GM12874 (cell line): ENCODE measurements around the gene PLEKHM3.

ENCODE experiments used
- TF ChIP-seq, protein P1 (sequence below): IDR thresholded peaks from 2 replicates; pipeline ENCODE4 v1.5.1; 2011; ENCODE audit warnings: low read depth, mild to moderate bottlenecking, control low read depth, low read length, moderate library complexity; ENCODE audit not compliant: insufficient read depth

Gene PLEKHM3, protein sequence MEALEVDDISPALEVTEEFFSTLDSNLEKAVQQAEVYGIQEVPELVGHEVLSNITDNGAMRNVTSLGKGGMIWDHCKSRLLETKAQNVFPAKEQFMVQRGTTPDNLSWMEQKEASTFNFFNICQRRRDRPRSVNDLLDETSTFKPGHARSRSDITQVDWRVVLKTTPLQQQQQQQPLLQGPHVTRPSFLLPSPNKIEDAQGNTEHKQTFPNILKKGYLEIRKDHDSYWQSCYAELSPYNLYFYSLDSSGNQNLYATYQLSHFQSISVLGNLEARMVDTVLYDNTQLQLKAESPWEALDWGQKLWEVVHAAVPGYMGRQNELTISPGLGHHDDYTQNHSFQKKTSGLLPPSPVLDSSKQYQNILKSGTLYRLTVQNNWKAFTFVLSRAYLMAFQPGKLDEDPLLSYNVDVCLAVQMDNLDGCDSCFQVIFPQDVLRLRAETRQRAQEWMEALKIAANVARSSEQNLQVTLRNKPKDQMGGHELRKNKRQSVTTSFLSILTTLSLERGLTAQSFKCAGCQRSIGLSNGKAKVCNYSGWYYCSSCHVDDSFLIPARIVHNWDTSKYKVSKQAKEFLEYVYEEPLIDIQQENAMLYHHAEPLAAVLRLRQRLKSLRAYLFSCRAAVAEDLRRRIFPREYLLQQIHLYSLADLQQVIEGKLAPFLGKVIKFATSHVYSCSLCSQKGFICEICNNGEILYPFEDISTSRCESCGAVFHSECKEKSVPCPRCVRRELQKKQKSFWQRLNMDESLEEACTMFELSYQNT

DNA sequence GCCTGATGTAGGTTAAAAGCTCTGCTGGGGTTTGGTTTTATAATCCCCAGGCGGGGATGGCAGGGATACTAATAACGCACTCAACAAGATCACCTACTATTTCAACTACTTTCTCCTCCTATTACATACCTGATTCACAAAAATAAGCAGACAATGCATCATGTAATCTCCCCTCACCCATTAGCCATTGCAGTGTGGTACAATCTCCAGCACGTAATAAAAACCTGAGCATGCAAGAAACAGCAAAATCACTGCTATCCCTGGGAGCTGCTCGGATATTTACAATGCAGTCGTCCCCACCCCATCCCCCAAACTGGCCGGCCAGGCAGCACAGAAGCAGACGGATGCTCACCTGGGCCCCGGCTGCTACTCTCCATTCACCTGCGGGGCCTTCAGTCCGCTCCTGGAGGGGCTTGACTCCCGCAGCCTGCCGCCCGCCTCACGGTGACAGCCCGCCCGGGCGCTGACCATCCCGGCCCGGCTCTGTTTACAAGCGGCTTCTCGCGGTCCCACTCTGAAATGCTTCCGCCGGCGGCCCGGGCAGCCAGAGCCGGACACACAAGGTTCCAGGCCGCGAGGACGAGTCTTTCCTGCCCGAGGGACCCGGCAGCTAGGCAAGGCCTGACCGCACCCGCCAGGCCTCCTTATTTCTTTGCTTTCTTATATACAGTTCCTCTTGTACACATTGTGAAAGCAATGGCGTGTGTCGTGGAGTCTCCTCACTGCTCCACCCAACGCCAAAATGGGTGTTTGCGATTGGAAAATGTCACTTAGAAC lies at the start of gene PLEKHM3:
Gene PLEKHM3 (minus strand): TSS at position 491 of the 777 bp plus-strand sequence. CDS start 23,888 bp downstream, outside the sequence.
- TF ChIP-seq, protein P1, sequence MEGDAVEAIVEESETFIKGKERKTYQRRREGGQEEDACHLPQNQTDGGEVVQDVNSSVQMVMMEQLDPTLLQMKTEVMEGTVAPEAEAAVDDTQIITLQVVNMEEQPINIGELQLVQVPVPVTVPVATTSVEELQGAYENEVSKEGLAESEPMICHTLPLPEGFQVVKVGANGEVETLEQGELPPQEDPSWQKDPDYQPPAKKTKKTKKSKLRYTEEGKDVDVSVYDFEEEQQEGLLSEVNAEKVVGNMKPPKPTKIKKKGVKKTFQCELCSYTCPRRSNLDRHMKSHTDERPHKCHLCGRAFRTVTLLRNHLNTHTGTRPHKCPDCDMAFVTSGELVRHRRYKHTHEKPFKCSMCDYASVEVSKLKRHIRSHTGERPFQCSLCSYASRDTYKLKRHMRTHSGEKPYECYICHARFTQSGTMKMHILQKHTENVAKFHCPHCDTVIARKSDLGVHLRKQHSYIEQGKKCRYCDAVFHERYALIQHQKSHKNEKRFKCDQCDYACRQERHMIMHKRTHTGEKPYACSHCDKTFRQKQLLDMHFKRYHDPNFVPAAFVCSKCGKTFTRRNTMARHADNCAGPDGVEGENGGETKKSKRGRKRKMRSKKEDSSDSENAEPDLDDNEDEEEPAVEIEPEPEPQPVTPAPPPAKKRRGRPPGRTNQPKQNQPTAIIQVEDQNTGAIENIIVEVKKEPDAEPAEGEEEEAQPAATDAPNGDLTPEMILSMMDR, result no peak

DNA sequence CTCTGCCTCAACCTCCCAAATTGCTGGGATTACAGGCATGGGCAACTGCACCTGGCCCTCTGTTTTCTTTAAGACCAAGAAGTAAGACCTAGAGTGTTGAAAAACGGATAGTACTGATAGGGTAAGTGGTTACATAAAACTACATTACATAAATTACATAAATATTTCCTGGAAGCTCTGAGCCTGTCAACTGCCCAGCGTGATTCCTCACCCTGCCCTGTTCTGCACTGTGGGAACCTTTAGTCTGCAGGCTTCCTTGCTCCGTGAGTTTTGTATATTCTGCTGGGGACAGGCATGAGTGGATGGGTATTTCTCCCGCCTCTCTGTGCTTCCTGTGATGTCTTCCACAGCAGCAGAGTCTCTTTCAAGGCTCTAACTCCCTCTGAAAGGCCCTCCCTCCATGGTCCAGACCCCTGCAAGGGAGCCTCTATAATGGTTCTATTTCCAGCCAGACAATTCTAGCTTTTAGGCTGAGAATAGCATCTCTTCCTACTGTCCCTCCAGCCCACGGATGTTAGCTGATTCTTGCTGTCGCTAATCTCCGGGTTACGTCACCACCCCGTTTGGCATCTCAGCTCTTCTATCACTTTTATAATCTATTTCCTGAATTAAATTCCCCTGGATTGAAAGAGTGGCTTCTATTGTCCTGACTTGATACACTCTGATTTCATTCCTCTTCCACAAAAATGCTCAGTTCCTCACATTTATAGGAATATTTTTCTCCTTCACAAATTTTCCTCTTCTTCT lies 49.5 kb upstream of the PLEKHM3 start:
- TF ChIP-seq, protein P1, result no peak

DNA sequence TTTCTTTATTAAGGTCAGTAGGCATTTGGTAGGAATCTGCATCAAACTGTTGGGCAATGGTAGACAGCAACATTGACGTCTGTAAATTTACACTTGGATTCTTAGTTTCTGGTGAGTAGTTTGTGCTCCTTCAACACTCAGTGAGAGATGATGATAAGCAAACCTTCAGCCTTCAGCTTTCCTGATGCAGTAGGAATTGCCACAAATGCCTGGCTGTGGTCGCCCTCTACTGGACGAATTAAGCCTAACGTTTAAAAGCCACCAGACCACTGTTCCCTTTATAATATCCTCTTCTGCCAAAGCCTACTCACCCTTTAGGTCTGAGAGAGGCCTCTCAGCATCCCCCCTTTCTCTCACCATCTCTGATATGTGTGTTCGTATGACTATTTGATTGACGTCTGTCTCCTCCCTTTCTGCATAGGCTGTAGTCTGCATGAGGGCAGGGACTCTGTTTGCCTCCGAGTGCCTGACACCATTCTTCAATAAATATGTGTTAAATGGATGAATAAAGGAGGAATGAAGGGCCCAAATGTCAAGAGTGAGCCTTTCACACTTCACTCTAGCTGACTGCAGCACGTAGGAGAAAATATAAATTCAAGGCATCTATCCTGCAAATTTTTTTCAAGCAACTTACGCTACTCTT lies 47.0 kb upstream of the PLEKHM3 start:
- TF ChIP-seq, protein P1, result peak; percentile 82

DNA sequence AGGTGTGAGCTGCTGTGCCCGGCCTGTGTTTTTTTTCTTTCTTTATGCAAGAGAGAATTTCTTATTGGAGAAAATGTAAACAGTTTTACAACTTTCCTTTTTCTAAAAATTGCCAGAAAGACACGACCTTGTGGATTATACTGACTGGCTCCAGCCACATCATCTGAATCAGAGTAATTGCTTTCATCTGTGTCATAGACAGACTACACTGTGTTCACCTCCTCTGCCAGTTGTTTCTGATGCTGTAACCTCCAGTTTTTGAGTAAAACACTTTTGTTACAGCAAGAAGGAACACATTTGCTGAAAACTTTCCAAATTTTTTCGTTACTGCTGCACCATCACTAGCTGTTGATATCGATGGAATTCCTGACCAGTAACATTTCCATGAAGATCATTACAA lies 43.9 kb upstream of the PLEKHM3 start:
- TF ChIP-seq, protein P1, result no peak

DNA sequence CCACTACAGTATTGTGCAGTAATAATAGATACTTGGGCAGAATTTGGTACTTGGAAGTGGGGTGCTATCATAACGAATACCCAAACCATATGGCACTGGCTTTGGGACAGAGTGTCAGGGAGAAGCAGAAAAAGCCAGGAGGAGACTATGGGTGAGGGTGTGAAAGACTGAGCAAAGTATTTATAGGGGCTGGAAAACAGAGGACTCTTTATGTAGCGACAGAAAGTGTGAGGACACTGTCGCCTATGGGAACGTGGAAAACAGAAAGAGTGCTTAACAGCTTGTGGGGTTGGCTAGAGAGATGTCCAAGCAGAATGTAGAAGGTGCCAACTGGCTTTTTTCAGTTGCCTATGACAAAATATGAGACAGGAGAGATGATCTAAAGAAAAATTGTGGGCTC lies 40.7 kb upstream of the PLEKHM3 start:
- TF ChIP-seq, protein P1, result no peak

DNA sequence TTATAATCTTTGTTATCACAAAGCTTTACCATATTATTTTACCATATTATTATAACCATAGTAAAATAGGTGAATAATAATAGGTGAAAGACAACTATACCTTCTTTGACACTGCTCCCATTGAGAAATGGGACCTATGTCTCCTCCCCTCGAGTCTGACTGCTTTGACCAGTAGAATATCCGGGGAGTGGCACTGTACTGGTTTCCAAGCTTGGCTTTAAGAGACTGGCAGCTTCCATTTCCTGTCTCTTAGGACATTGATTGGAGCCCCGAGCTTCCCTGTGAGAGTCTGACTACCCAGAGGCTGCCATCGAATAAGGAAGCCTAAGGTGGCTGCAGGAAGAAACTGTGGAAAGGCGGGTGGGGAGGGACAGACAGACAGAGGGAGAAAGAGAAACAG lies 40.1 kb upstream of the PLEKHM3 start:
- TF ChIP-seq, protein P1, result no peak
